Measurements from ENCODE around the gene KNG1.
"Not testable (repeated sequence)": the region's sequence is repeated elsewhere in the genome, so short reads cannot be mapped to it uniquely, and the experiment has no call there.

The KNG1 gene

DNA sequence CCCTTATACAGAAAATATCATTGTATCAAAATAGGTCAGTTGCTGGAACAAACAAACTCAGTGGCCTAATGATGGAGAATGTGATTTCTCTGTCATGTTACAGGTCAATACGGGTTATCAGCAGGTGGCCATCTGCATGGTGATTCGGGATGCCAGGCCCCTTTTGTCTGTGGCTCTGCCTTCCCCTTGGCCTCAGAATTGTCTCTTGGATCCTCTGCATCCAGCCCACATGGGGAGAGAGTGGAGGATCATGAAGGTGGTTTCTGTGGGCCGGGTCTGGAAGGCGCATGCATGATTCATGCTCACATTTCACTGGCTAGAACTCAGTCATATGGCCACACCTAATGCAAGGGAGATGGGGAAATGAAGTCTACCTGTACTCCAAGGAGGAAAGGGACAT, 6.5 kb upstream of the KNG1 start:
- not testable (repeated sequence) for DNase-seq

DNA sequence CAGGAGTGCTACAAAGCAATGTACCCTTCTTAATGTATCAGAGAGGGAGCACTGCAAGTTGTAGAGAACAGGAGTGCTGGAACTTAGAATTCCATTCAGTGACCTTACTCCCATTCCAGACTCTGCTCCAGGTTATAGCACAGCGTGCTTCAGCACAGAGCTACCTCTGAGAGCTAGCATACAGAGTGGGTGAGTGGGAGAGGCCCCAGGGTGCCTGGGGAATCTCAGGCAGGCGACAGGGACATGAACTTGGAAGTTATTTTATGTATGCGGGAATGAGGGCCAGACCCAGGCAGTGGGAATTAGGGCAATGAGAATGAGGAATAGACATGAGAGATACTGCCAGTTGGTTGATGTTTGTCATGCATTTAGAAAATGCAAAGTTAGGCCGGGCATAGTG, 3.7 kb upstream of the KNG1 start:
- no peak for DNase-seq

DNA sequence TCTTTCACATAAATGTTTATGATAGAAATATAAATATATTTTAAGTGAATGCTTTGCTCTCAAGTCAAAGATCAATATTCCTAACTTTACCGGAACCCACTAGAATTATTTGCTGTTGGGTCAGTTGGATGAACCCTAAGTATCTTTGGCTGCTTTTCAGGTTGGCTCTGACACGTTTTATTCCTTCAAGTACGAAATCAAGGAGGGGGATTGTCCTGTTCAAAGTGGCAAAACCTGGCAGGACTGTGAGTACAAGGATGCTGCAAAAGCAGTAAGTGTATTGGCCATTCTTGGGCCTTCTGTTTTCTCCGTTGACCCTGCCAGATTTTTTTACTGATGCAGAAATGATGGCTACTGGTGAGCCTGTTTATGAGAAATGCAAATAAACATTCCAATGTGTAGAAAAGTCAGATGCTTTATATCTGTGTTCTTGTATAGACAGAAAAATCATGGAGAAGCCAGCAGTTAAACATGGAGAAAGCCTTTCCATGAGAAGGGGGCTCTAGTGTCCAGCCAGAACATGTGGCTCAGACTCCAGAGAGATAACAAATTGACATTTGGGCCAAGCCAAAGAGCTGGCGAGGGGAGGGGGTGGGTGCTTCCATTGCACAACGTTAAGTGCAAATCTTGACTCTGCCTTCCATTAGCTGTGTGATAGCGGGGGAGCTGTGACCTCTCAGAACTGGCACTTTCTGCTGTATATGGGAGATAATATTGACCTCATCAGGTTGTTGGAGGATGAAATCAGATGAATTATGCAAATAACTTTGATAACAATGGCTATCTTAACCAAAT, 3.0 kb downstream of the KNG1 start:
- DNase-seq, result no peak

DNA sequence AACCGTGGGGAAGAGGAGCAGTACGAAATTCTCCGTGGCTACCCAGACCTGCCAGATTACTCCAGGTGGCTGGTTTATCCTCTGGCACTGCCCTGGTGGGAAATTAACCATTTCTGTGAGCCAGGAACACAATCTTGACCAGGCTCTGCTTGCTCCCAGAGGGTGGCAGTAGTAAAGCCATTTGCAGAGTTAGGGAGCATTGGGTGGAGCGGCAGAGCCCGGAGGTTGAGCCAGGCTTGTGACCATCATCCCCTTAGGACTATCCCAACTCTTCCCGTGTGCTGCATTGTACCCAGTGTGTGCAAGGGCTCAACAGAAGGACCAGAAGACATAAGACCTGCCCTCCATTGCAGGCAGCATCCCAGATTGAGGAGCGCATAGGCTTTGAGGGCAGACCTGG, 5.3 kb downstream of the KNG1 start:
- DNase-seq, result no peak

DNA sequence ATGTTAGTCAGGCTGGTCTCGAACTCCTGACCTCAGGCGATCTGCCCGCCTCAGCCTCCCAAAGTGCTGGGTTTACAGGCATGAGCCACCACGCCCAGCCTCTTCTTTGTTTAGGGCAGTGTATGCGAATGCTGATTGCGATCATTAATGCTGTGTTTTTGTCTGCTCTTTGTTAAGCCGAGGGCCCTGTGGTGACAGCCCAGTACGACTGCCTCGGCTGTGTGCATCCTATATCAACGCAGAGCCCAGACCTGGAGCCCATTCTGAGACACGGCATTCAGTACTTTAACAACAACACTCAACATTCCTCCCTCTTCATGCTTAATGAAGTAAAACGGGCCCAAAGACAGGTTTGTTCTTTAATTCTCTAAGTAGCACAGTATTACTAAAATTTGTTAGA, 7.8 kb downstream of the KNG1 start:
- no peak for DNase-seq

DNA sequence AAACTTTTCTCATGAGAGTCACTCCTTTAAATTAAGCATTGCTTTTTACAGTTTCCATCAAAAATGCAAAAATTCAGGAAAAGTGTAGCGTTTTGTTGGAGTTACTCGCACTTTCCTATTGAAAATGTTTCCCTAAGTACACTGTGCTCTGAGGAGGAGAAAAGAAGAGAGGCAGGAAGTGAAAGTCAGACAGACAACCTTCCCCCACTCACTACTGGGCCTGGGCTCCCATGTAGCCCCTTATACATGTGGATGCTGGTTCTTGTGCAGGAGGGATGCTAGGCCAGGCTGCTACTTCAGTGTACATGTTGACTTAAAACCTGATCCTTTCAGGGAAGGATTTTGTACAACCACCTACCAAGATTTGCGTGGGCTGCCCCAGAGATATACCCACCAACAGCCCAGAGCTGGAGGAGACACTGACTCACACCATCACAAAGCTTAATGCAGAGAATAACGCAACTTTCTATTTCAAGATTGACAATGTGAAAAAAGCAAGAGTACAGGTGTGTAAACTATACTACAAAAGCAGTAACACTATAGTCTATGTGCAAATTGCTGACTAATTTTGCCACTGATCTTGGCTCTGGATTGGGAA, 15.1 kb downstream of the KNG1 start:
- DNase-seq, result no peak

DNA sequence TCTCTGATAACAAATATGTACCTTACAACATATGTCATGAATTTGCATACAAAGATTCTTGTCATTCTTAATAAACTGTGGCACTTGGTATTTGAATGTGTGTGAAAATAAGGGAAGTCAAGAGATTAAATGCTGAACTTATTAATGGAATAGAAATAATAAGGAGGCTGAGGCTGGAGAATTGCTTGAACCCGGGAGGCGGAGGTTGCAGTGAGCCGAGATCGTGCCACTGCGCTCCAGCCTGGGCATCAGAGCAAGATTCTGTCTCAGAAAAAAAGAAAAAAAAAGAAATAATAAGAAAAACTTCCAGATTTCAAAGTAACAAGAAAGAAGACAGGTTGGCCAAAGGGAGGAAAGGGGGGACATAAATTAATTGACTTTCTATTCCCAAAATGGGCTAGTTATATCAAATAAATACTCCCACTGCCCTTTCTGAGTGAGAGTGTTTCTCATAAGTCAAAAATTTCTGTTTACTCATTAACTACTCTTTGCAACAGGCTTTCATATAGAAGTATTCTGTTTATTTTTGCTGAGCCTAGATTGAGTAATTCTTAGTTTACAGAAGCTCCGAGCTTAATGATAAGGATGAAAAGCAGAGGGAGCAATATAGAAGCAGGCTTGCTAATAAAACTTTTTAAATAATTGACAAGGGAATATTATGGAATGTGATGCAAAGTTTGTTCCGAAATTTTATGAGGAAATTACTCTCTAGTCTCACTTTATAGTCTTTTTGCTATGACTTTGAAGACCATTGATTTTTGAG, 25.6 kb downstream of the KNG1 start:
- DNase-seq, result no peak

DNA sequence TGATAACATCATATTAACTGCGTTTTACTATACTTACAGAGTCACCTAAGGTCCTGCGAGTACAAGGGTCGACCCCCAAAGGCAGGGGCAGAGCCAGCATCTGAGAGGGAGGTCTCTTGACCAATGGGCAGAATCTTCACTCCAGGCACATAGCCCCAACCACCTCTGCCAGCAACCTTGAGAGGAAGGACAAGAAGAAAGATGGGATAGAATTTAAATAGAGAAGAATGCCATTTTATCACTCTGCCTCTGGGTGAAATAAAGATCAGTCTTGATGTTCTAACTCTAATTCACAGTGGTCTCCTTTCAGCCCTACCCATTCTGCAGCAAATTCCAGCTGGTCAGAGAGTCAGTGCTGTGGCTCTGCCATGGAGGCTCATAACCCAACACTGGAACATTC, 26.5 kb downstream of the KNG1 start:
- no peak for DNase-seq

DNA sequence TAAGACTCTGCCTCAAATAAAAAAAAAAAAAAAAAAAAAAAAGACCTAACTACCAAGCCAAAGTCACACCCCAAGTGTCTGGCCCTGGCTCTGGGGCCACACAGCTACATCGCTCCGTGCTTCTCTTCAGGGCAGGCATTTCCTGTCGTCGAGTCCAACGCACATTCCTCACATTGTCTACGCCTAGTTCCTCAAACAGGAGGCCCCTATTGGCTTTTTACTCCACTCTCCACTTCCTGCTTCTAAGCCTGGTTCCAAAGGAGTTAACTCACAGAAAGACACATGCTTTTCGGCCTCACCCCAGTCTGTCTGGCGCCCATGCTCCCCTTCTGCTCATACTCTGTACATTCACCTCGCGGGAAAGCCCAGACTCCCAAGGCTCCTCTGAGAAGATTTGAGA, 28.8 kb downstream of the KNG1 start:
- no peak for DNase-seq

DNA sequence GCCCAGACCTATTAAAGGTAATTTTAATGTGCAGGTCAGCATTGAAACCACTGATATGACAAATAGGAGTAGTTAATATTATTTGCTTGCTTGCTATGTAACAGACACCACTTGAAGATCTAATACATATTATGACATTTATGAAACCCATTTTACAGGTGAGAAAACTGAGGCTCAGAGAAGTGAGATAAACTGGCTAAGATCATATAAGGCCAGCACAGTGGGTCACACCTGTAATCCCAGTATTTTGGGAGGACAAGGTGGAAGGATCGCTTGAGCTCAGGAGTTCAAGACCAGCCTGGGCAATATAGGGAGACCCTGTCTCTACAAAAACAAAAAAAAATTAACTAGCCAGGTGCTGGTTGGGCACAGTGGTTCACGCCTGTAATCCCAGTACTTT, 33.2 kb downstream of the KNG1 start:
- no peak for DNase-seq

DNA sequence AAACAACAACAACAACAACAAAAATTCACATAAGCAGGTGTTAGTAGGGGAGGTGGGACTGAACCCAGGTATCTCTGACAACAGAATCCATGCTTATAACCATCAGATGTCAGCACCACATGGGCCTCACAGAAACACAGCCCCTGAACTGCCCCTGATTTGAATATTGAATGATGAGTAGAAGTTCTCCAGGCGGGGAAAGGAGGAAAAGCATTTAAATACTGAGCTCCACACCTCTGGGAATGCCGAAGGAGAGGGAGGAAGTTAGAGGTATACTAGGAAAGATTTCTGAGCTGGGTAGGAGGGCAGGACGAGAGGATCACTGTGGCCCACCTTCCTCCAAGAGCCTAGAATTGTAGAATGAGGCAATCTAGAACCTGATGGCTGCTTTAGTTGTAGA, 34.3 kb downstream of the KNG1 start:
- no peak for DNase-seq

DNA sequence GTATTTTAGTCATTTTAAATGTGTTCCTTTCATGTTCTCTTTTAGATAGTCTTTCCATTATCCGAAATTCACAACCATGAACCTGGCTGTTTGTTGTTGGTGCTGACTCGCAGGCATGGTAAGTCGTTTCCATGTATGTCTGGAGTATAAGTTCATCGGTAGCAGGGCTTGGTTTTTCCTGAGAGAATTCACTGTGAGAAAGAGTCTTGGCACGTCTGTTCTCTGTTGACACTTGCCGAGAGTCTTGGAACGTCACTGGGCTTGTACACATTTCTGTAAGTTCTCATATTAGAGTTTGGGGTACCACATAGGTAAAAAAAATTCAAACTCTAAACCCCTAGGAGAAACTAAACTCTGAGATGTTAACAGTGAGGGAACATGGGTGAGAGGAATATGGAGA, 36.8 kb downstream of the KNG1 start:
- DNase-seq, result no peak

DNA sequence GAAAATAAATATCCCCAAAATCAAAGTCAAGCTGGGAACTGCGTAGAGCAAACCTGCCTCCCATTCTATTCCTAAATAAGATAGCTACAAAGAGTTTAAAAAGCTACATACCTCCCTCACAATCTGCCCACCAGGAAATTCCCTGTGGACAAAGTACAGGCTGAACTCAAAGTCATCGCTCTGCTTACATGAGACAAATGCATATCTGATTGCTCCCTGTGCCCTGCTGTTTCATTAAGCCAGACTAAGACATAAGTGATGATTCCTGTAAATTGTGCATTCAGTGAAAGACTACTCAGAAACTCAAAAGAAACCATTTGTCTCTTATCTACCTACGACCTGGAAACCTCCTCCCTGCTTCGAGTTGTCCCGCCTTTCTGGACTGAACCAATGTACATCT, 37.7 kb downstream of the KNG1 start:
- DNase-seq, result no peak

DNA sequence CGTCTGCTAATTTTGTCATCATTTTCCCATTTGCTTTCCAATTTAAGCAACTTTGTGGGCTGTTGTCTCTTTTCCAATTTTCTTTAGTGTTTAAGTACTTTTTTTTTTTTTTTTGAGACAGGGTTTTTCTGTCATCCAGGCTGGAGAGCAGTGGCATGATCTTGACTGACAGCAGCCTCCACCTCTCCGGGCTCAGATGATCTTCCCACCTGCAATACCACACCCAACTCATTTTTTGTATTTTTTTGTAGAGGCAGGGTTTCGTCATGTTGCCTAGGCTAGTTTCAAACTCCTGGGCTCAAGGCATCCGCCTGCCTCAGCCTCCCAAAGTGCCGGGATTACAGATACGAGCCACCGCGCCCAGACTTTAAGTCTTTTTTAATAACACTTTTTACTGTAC, 40.1 kb downstream of the KNG1 start:
- no peak for DNase-seq

DNA sequence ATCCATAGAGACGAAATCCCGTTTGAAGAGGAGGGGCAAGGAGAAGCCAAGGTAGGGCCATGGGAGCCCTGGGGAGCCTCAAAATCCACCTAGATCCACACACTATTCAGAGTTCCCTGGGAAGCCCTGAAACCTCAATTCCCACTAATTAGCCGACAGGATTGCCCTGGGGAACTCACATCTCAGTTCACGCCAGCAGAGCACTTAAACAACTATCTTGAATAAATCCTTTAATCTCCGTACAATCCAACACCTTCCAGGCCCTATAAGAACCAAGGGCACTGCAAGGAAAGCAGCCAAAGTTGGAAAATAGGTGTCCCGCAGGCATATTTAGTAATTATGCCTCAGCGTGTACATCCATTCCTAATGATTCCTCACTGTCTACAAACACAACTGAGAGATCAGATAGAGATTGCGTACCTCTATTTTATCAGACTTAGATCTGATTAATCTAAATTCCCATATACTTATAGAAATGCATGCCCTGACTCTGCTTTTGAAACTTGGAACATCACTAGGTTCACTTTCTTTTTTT, 40.6 kb downstream of the KNG1 start:
- no peak for DNase-seq

DNA sequence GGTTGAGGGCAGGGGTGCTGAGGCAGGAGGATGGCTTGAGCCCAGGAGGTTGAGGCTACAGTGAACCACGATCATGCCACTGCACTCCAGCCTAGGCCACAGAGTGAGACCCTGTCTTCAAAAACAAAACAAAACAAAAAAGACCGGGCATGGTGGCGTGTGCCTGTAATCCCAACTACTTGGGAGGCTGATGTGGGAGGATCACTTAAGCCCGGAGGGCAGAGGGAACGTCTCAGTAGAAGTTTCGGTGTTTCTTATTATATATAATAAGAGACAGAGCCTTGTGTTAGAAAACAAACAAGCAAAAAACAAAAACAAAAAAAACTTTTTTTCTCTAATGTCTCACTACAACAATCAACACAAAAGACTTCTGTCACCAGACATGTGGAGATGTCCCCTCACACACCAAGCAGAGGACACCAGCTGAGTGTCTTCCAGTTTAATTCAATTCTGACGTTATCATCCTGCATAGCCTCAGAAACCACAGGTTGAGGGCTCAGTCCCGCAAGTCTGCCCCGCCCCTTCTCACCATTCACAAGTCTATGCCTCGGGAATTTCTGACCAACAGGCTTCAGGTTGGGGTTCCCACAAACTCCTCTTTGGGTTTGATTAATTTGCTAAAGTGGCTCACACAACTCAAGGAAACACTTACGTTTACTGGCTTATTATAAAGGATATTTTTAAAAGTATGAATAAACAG, 42.2 kb downstream of the KNG1 start:
- DNase-seq, result no peak

DNA sequence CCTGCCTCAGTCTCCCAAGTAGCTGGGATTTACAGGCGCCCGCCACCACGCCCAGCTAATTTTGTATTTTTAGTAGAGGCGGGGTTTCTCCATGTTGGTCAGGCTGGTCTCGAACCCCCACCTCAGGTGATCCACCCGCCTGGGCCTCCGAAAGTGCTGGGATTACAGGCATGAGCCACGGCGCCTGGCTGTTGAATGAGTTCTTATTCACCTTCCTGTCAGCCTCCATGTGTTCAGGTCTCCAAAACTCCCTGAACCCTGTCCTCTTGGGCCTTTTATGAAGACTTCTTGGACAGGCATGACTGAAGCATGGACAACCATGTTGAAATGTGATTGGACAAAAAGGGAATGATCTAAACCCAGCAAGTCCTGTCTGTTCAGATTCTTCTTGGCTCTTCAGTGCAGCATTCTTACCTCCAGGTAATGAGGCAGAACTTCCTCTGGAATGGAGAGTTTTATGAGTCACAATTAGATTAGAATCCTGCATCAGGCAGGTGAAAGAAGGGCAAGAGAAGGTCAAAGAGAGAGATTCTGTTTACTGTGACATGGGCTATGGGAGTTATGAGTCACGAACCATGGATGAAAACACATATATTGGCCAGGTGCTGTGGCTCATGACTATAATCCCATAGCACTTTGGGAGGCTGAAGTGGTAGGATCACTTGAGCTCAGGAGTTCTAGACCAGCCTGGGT, 43.1 kb downstream of the KNG1 start:
- no peak for DNase-seq

DNA sequence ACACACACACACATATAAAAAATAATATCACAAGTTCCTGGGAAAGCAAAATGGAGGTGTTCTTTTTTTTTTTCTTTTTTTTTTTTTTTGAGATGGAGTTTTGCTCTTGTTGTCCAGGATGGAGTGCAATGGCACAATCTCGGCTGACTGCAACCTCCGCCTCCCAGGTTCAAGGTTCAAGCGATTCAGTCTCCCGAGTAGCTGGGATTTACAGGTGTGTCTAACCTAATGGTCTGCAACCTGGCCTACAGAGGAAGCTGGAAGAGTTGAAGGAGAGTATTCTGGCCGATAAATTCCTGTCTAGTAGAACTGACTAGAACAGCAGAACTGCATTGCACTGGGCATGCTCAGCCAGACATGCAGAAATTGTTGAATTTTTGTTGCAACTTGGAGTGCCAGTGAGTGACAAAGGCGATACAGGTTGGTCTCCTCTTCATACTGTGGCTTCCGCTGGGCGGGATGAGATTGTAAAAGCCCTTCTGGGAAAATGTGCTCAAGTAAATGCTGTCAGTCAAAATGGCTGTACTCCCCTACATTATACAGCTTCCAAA, 43.8 kb downstream of the KNG1 start:
- DNase-seq, result no peak

DNA sequence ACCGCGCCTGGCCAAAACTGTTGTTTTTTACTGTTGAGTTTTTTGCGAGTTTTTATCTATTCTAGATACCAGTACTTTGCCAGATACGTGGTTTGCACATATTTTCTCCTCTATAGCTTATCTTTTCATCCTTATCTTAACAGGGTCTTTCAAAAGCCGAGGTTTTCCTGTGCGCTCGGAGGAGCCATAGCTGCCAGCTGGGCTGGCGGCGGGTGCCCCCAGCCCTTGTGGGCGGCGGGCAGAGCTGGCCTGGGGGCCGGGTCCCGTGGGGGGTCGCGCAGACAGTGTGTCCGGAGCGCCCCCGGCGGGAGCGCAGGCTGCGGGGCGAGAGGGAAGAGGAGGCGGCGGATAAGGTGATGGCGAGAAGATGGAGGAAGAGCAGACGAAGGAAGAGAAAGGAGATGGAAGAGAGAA, 55.1 kb downstream of the KNG1 start:
- no peak for DNase-seq

DNA sequence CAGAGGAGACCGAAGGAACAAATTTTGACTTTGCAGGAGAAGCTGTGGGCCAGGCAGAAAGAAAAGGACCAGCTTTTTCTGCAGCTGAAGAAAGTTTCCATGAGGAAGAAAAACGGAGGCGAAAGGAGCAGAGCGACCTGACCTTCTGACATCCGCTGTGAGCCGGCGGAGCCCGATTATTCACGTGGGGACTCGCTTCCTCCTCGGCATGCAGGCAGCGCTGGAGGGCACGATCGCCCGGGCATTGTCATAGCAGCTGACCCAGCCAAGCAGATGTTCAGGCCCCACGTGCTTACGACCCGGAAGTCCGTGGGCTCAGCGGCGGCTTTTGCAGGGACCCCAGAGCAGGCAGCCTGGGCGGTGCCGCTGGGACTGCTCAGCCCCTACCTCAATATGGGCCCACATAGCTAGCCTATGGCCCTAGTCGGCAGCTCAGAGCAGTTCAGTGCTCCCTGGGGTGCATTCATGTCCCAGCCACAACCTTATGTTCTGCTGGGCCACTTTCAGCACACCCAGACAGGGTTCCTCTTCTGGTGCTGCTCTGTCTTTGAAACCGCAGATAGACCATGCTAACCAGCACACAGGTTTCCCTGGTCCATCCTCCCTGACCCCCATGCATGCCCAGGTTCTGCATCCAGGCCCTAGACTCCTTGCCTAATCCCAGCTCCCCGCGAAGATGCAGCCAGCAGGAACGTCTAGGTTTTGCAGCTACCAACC, 55.7 kb downstream of the KNG1 start:
- peak; percentile 31 for DNase-seq

DNA sequence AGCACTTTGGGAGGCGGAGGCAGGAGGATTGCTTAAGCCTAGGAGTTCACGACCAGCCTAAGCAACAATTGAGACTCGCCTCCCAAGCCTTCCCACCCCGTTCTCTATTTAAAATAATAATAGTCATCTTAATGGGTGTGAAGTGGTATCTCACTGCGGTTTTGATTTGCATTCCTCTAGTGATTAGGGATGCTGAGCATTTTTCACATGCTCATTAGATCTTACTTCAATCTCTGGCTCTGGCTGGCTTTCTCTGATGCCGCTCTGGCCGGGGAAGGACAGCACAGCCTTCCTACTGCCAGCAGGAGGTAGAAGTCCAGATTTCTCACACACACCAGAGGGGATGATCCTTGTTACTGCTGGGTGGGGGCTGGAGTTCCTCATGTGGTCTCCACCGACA, 58.8 kb downstream of the KNG1 start:
- no peak for DNase-seq

DNA sequence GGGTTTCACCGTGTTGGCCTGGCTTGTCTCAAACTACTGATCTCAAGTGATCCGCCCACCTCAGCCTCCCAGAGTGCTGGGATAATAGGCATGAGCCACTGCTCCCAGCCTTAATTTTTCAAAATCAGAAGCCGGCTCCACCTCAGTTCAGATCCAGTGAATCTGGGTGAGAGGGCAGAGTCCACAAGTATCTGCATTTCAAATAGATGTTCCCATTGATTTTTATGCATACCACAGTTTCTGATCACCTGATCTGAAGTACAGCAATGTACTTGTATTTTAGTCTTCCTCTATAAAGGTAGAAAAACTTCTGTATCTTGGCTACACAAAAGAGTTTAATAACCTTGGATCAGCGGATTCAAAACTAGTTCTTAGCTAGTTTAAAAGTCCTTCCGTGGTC, 62.0 kb downstream of the KNG1 start:
- no peak for DNase-seq

Data from T-helper 9 cell (primary cell).